HG02973 (cell line): ENCODE results near the gene IFNLR1.

Experiments used
- ATAC-seq: cut with Tn5 transposase; IDR thresholded peaks from one replicate; pipeline ENCODE4 v1.9.1; 2021; ENCODE audit warnings: moderate library complexity; ENCODE audit not compliant: unreplicated experiment

The IFNLR1 gene

DNA sequence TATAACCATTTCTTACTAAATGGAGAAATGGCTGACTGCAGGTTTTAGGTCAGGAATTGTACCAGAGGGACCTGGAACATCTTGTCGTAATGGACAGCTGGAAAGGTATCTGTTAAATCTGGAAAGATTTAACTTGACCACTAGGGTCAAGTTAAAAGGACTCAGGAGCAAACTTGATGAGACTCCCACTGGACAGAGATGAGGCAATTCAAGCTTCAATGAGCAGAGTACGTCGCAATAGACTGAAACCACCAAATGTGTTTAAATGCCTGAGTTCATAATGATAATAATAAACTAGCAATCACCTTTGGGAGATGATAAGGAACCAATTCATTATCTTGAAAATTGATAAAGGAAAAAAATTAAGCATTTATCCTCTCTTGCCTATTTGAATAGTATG is 8.7 kb downstream of the IFNLR1 start:
- no peak for ATAC-seq

DNA sequence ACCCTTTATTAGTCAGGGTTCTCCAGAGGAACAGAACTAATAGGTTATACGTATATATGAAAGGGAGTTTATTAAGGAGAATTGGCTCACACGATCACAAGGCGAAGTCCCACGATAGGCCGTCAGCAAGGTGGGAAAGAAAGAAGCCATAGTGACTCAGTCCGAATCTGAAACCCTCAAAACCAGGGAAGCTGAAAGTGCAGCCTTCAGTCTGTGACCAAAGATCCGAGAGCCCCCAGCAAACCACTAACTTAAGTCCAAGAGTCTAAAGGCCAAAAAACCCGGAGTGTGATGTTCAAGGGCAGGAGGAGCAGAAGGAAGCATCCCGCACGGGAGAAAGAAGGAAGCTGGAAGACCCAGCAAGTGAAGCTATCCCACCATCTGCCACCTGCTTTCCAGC is 9.9 kb downstream of the IFNLR1 start:
- no peak for ATAC-seq

DNA sequence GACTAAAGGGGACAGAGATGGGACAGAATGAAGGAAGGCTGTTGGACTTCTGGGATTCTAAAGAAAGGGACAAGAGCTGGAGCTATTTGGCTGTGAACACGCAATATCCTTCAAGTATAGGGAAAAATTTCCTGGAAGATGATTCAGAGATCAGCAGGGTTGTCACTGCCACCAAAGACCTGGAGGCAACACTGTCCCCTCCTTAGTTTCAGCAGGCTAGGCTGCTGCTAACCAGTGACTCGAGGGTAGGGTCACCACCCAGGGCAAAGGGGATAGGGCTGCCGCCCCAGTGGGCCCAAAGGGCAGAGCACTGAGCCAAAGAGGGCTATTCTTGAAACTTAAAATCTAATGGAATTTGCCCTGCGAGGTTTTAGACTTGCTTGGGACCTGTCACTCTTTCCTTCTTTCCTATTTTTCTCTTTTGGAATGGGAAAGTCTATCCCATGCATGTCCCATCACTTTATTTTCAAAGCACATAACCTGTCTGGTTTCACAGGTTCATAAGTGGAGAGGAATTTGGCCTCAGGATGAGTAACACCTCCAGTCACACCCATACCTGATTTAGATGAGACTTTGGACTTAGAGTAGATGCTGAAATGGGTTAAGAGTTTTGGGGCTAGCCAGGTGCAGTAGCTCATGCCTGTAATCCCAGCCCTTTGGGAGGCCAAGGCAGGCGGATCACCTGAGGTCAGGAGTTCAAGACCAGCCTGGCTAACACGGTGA is 11.9 kb downstream of the IFNLR1 start:
- no peak for ATAC-seq

DNA sequence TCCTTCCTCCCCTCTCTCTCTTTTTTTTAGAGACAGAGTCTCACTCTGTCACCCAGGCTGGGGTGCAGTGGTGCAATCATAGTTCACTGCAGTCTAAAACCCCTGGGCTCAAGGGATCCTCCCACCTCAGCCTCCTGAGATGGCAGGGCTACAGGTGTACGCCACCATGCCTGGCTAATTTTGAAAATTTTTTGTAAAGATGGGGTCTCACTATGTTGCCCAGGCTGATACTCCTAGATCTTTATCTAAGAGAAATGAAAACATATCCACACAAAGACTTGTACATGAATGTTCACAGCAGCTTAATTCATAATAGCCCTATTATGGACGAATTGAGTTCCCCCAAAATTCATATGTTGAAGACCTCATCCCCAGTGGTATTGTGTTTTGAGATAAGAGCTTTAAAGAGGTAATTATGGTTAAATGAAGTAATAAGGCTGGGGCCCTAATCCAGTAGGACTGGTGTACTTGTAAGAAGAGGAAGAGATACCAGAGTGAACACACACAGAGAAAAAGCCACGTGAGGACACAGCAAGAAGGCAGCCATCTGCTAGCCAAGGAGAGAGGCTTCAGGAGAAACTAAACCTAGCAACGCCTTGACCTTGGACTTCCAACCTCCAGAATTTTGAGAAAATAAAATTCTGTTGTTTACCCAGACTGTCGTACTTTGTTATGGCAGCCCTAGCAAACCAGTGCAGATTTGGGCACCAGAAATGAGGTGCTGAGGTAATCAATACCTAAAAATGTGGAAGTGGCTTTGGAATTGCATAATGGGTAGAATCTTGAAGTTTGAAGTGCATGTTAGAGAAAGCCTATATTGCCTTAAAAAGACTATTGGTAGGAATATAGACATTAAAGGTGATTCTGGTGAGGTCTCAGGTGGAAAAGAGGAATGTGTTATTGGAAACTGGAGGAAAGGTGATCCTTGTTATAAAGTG is 13.2 kb downstream of the IFNLR1 start:
- no peak for ATAC-seq

DNA sequence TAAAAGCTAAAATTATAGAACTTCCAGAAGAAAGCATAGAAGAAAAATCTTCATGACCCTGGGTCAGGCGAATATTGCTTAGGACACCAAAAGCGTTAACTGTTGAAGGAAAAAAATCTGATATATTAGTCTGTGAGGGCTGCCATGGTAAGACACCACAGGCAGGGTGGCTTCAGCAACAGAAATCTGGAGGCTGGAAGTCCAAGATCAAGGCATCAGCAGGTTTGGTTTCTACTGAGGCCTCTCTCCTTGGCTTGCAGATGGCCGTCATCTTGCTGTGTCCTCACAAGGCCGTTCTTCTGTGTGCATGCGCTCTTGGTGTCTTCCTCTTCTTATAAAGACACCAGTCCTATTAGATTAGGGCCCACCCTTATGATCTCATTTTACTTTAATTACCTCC is 14.5 kb downstream of the IFNLR1 start:
- no peak for ATAC-seq

DNA sequence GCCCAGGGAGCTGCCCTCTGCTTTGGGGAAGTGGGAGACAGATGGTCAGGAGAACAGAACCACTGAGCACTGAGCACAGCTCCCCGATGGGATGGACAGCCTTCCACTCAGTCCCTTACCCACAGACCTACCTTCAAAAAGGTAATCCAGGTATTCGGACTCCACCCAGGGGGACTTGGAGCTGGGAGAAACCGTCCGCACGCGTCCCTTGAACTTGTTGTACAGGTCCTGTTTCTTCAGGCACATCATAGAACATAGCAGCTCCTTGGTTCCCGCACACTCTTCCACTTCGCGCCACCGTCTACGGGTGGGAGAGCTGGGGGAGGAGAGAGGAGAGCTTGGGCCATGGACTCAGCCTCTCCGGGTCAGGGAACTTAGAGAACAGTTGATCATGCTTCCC is 17.8 kb downstream of the IFNLR1 start:
- no peak for ATAC-seq

DNA sequence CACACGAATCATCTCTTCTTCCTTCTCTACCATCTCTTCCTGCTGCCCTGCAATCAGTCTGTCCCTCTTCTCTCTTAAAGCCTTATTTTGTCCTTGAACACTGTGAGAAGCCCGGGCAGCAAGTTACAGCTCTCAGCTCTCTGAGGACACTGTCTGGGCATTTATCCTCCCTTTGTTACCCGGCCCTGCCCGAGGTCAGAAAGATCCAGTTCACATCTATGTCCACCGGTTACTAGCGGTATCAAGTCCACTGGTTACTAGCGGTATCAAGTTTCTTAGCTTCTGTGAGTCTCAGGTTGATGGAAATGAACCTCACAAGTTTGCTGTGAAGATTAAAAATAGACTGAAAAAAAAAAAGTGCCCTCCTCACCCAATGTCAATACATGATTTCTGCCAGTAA is 18.8 kb downstream of the IFNLR1 start:
- ATAC-seq, result no peak

DNA sequence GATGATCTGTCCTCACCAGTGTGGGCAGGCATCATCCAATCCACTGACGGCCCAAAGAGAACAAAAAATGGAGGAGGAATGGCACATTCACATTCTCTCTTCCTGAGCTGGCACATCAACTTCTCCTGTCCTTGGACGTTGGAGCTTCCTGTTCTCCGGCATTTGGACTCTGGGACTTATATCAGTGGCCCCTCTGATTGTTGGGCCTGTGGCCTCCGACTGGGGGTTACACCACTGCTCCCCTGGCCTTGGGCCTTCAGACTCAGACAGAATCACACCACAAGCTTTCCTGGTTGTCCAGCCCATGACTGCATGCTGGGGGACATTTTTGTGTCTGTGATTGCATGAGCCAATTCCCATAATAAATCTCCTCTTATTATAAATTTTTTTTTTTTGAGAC is 20.1 kb downstream of the IFNLR1 start:
- no peak for ATAC-seq

DNA sequence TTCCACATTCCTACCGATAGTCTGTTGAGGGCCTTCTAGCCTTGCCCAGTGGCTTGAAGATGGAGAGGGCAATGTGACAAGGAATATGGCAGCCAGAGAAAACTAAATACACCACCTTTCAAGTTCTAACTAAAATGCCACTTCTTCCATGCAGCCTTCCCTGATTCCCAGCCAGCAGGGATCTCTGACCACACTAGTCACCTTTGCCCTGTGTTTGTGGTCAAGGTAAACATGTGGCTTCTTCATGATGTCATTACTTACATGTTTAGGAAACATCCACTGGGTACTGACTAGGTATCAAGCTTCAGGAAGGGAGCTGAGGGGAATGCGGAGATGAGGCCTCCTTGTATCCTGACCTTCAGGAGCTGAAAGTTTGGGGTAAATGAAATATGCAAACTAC is 21.6 kb downstream of the IFNLR1 start:
- ATAC-seq, result no peak

DNA sequence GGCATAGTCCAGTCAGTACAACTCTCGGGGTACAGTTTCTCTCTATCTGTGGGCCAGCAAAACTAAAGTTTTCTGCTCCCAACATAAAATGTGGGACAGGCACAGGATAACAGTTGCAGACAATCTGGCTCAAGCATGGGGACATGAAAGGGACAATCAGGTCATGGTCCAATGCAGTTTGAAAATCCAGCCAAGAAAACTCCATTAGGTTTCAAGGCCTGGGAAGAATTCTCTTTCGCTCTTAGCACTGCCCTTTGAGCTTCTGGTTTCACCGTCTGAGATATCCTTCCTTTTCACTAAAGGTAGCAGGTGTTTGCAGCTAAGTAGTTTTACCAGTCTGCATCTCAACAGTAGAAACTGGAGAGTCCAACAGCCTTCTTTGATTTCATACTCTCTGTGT is 23.1 kb downstream of the IFNLR1 start:
- ATAC-seq, result no peak

DNA sequence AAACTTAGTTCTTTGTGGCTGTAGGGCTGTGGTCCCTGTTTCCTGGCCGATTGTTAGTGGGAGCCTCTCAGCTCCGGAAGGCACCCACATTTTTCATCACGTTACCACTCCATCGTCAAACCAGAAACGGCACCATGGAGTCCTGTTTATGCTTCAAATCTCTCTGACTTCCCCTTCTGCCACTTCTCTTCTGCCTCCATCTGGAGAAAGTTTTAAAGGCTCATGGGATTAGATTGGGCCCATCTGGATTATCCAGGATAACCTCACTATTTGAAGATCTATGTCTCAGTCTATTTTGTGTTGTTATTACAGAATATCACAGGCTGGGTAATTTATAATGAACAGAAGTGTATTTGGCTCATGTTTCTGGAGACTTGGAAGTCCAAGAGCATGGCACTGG is 24.9 kb downstream of the IFNLR1 start:
- no peak for ATAC-seq

DNA sequence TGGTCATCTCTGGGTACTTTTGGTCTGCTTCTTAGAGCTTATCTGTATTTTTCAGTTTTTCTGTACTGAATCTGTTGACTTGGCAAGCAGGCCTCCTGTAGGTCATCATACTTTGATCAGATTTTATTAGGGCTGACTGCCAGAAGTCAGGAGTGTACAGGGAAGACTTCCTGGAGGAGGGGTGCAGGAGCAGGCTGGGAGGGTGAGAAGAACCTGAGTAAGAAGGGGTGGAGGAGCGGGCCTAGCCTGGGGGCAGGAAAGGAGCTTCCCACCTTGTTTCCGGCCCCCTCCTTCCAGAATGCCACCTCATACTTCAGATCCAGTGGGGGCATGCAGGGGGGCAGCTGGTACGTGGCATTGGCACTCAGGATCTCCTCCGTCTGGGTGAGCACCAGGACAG is 25.8 kb downstream of the IFNLR1 start:
- no peak for ATAC-seq

DNA sequence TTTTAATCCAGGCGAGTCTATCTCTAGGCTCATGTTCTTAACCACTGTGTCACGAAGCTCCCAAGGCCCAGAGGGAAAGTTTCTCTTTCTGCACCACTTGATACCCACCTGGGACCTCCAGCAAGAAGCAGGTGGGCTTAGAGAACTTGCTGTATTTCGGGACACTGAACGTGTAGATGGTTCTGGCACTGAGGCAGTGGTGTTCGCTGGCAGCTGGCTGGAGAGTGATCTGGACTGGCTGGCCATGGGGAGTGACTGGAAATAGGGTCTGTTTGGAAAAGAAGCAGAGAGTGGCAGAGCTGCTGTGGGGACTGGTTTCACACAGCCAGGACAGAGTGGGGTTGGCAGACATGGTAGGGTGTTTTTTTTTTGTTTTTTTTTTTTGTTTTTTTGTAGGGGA is 27.7 kb downstream of the IFNLR1 start:
- ATAC-seq, result no peak

DNA sequence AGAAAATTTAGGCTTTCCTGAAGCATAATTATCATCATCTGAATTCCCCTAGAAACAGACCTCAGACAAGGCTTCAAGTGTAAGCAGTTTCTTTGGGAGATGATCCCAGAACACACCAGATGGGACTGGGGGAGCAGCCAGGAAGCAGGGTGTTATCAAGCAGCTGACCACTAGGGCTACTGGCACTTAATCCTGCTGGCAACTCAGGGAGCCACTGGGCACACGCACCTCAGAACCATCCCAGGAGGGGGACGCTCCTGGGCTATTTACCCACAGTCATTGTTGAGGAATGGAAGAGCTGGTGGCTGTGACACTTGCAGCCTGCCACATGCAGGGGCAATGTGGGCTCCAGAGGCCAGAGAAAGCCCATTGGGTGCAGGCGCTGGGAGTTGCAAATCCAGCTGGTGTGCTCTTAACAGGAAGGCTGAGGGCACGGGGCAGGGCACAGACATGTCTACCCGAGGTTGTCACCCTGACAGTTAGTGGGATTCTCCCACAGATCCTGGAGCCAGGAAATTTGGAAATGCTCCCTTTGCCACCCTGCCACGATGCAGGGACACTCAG is 29.1 kb downstream of the IFNLR1 start:
- ATAC-seq, result no peak

DNA sequence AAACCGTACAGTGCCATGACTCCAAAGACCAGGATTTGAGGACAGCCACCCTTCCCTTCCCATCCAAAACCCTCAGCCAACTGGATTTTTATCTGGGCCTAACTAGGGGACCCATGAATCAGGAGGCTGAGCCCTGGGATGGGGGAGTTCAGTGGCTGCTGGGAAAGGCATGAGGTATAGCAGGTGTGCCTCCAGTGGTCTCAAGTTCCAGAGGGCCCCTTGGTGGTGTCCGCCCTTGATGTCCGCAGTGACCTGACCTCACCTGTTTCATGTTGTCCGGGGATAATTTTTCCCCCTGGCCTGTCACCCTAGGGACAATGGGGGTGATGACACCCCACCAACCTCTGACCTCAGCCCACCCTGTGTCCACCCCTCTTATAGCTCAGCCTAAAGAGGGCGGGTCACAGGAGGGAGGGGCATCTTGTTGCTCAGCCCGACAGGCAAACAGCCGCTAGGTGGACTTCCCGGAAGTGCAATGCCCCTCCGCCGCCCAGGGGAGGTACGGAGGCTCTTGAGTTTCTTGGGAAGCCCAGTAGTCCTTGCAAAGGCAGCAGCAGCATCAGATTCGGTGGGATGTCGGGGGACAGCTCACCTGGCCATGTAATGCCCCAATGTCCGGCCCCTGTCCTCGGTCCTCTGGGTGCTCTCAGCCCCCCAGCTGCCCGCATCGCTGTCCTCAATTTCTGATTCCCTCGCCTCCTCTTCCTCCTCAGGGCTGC is 30.4 kb downstream of the IFNLR1 start:
- ATAC-seq, result no peak

DNA sequence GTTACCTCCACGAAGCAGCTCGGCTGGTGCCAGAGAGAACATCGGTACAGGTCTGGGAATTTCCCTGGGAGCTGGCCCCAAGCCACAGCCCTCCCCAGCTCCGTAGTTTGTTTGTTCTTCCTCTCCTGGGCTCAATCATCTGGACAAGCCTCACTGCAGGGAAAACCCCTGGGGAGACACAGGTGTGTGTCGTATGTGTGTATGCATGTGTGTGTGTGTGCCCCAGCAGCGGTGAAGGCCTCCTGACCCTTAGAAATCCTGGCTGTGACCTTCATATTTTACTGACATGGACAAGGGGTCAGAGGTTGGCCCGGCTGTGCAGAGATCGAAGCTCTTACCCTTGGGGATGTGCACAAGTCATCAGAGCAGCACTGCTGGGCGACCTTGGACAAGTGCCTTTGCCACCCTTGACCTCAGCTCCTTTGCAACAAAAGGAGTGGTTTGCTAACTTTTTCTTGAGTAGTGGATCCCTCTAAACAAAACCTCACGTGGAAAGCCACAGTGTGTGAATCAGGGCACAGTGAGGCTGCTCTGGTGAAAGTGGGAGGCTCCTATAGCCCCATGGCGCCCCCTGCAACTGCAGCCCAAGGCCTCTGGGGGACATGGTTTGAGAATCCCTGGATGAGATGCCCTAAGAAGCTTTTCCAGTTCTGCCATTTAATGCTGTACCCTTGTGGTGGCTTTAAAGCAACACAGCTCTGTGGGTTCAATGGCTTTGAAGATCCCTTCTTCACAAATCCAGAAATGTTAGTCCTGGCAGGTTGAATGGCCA is 31.9 kb downstream of the IFNLR1 start:
- no peak for ATAC-seq

DNA sequence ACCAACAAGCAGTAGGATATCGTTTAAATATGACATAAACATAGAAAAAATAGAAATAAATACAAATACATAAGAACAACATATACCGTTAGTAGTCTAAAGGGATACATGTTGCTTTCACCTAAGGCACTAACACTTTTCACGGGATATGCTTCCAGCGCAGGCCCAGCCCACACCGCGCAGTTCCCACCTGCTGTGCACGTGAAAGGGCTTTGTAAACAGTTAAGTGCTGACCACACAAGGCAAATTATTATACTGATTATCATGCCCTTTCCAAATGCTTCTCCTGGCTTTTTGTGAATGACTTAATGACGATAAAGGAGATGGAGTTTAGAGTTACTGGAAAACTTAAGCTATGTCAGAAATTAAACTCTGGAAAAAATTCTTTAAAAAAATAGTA is 32.9 kb downstream of the IFNLR1 start:
- ATAC-seq, result no peak

DNA sequence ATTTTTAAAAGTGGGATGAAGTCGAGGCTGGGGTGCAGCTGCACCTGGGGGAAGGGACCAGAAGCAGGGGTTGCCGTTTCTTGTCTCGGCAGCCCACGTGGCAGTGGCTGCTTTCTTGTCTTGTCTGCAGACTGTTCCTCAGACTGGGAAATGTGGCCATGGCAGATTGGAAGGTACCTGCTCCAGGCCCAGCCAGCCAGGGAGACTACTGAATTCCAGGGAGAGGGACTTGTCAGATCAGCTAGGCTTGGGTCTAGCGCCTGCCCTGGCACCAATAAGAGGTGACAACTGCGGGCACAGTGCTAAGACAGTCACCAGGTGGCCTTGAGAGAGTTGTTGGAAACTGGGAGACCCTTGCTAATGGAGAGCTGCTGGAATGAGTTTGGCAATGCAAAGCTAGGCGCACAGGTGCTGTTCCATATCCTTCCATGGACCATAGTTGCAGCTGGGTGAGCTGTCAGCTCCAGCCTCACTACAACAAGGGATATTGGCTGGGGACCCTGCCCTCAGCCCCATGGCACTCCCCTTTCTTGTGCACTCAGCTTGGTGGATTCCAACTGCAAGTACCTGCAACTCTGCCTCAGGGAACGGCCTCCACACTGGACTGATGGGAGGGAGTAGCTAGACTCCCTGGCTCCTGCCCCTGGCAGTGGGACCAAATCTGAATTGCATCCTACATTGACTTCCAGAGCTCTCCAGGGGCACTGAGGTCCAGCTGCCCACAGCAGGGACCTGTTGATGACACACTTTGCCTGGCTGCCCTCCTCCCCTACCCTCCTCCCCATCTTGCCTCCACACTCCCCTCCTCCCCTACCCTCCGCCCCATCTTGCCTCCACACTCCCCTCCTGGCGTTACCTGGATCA is 34.2 kb downstream of the IFNLR1 start:
- ATAC-seq, result no peak

DNA sequence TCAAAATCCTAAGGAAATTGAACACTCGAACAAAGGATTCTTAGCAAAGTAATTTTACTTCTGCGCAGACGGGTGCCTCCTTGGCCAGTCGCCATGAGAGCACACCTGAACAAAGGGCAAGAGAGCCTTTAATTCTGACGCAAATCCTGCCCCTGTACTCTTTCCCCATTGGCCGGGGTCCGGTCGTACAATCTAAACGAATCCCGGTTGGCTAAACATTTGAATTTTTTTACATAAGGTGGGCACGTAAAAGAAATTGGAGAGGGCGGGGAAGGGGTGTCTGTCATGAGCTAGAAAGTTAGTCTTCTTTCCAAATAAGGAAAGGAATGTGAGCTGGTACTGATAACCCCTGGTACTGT is 35.9 kb downstream of the IFNLR1 start:
- ATAC-seq, result no peak
